OCI-LY1 (cell line): Measurements from ENCODE around the gene TLE3.

Source experiments
- EZH2 ChIP-seq: fragments of 200-600 bp; sonication (generic), shearing (Covaris generic); IDR thresholded peaks from 2 replicates; pipeline ENCODE4 v1.8.0; 2017; ENCODE audit warnings: borderline replicate concordance, mixed run types, mild to moderate bottlenecking, antibody characterized with exemption, low read length, moderate library complexity, mixed read lengths
- TF ChIP-seq, protein P1 (sequence below): fragments of 200-600 bp; sonication (generic), shearing (Covaris generic); IDR thresholded peaks from 2 replicates; pipeline ENCODE4 v1.5.1; 2017; ENCODE audit warnings: mild to moderate bottlenecking, antibody characterized with exemption, low read length, moderate library complexity, mixed read lengths

DNA sequence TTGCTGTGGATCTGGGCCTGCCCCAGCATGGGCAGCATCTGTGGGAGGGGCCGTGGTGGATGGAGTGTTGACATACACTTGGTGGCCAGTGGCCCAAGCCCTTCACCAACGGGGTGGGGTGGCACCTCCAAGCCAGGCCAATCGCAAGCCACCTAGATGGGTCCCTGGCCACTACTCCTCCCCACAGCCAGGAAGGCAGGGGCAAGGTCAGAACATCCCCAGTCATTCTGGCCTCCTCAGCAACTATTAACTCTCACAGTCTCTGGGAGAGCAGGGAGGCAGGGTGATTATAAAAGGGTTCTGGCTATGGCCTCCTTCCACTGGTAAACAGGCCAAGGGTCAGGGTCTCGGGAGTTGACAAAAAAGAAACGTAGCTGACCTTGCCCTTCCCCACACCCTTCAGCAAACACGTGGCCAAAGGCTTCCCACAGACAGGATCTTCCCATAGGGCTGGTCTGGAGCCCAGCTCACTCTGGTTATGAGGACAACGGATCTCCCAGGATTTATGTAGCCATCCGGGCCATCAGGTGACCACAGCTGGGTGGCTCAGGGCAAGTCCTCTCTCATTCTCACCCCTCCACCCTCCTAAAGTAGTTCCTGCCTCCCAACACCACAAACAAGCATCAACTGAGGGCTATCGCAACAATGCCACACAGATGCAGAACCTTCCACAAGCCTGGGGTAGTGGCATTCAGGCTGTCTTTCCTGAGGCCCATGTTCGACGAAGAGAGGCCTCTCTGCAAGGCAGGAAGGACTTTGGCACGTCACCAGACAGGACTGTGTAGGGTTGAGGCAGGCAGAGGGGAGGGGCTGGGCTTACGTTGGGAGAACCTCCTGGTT is 18.9 kb downstream of the TLE3 start:
- TF ChIP-seq, protein P1, sequence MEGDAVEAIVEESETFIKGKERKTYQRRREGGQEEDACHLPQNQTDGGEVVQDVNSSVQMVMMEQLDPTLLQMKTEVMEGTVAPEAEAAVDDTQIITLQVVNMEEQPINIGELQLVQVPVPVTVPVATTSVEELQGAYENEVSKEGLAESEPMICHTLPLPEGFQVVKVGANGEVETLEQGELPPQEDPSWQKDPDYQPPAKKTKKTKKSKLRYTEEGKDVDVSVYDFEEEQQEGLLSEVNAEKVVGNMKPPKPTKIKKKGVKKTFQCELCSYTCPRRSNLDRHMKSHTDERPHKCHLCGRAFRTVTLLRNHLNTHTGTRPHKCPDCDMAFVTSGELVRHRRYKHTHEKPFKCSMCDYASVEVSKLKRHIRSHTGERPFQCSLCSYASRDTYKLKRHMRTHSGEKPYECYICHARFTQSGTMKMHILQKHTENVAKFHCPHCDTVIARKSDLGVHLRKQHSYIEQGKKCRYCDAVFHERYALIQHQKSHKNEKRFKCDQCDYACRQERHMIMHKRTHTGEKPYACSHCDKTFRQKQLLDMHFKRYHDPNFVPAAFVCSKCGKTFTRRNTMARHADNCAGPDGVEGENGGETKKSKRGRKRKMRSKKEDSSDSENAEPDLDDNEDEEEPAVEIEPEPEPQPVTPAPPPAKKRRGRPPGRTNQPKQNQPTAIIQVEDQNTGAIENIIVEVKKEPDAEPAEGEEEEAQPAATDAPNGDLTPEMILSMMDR: no peak
- no peak for TF ChIP-seq EZH2
